Gastrocnemius medialis (tissue), 4 donors: ENCODE results near the gene DBN1. TPM values are rescaled to one million over a fixed set of nuclear protein-coding genes. Genes with fewer than 3 reads are reported as not detected.

Experiments used
- ATAC-seq, 2 donors: fragments of 150-250 bp; one replicate each; pipeline ENCODE4 v1.9.1; 2016
- DNase-seq, 2 donors: peaks; one replicate each; pipeline ENCODE4 v3.0.0-alpha.2; 2019
- H3K27ac ChIP-seq, 4 donors: fragments of 200-600 bp; sonication (generic); 1 replicate in 1 of 4; 2 replicates in 3 of 4; pipeline ENCODE4 v1.5.1; 2016 to 2018; ENCODE audit warnings: mild to moderate bottlenecking in 2 of 4, moderate library complexity in 1 of 4
- H3K27me3 ChIP-seq, 3 donors: fragments of 200-600 bp; sonication (generic) in 2 of 3; 1 replicate in 1 of 3; 2 replicates in 2 of 3; pipeline versions ENCODE4 v1.5.1 to v1.6.0; 2016 to 2019; ENCODE audit warnings: mild to moderate bottlenecking in 1 of 3, moderate library complexity in 1 of 3
- H3K36me3 ChIP-seq, 2 donors: fragments of 200-600 bp; sonication (generic) in 1 of 2; one replicate each; pipeline ENCODE4 v1.5.1; 2017 to 2018
- H3K4me1 ChIP-seq, 2 donors: fragments of 200-600 bp; sonication (generic) in 1 of 2; one replicate each; pipeline ENCODE4 v1.5.1; 2016 to 2017; ENCODE audit warnings: mild to moderate bottlenecking in 2 of 2
- H3K4me3 ChIP-seq, 4 donors: fragments of 200-600 bp; sonication (generic) in 3 of 4; 1 replicate in 1 of 4; 2 replicates in 3 of 4; pipeline ENCODE4 v1.5.1; 2016 to 2019; ENCODE audit warnings: mild to moderate bottlenecking in 2 of 4
- H3K9me3 ChIP-seq, 3 donors: fragments of 200-600 bp; sonication (generic) in 2 of 3; 1 replicate in 1 of 3; 2 replicates in 2 of 3; pipeline ENCODE4 v1.5.1; 2016 to 2019
- CTCF ChIP-seq, 5 experiments: fragments of 450-650 bp in 3 of 5; fragments of 200-600 bp in 2 of 5; sonication (generic) in 2 of 5; IDR thresholded peaks in 4 of 5; conservative IDR thresholded peaks in 1 of 5; 1 replicate in 4 of 5; 2 replicates in 1 of 5; pipeline ENCODE4 v1.5.1; 2016 to 2019; ENCODE audit warnings: antibody characterized with exemption in 5 of 5, mild to moderate bottlenecking in 3 of 5, moderate library complexity in 3 of 5
- POLR2A ChIP-seq, 2 donors: fragments of 450-650 bp; IDR thresholded peaks; one replicate each; pipeline ENCODE4 v1.6.1; 2017; ENCODE audit warnings: antibody characterized with exemption in 2 of 2, mild to moderate bottlenecking in 2 of 2, moderate library complexity in 2 of 2
- in situ Hi-C, 4 donors: fragments of 200-750 bp; cut with MboI; loops; one replicate each; pipeline versions ENCODE4 v1.15.0 to v1.8.0; 2017; ENCODE audit warnings: low sequenced_read_pairs in 4 of 4
- intact Hi-C: fragments of 100-400 bp; cut with DNase I; formaldehyde crosslinking; loops from one replicate; pipeline ENCODE4 v1.15.1; 2023; ENCODE audit warnings: low total_unique reads
- total RNA-seq, 4 donors: library from RNA; depleted of rRNA; stranded (reverse); fragments of >200 nt; gene quantifications; one replicate each; pipeline versions ENCODE4 v1.1.0 to v1.2.3, GENCODE V29; 2016

DBN1 gene
- total RNA-seq, 4 donors from 2014 or later, result 16.3 to 27.5 (median 23.2) TPM

DNA sequence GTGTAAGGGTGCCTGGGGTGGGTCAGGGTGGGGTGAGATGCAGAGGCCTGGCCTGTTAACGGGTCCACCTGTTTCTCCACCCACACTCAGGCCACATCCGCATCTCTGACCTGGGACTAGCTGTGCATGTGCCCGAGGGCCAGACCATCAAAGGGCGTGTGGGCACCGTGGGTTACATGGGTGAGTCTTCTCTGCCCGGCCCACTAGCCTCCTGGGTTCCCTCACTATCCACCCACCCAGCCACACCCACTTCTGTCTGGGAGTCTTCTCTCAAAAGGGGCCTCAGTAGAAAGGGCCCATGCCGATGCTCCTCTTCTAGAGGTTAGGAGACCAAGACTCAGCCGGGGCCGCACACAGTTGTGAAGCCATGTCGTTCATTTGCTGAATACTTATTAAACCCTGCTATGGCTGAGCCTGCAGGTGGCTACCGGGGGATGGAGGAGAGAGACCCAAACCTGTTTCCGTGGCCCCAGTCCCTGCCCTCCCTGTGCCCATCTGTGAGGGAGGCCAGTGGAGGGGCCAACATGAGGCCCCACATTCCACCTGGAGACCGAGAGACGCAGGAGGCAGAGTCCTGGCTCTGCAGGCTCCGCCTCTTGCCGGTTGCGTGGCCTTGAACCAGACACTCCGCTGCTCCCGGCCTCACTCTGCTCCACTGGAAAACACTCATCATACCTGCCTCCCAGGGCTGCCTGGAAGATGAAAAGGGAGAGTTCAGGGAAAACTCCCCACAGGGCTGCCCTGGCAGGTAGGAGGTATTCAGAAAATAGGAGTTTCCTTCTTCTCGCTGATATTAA lies 38.3 kb downstream of the DBN1 start:
- no peak for DNase-seq
- in situ Hi-C loops (no loop called here), intact Hi-C loops (no loop called here)
- no peak overlapping the region for H3K27ac ChIP-seq
- H3K4me3 ChIP-seq, result no peak overlapping the region
- H3K36me3 ChIP-seq, result peaks cover 0 to 50% of the 10 kb centered on the region in 2 donors
- peaks cover 10 to 21% of the 10 kb centered on the region in 2 donors for H3K4me1 ChIP-seq
- H3K9me3 ChIP-seq, result no peaks in the 10 kb centered on the region
- no peak for TF ChIP-seq CTCF (IDR thresholded peaks at IDR 0.05 in 4 of 5, conservative IDR thresholded peaks at IDR 0.05 in 1 of 5)
- no peaks in the 10 kb centered on the region for H3K27me3 ChIP-seq
- no peak for ATAC-seq

GRCh38 chr5:177434437-177434836 lies 39.0 kb downstream of the DBN1 start:
- H3K27ac ChIP-seq, result no peak overlapping the region
- peaks cover 14 to 21% of the 10 kb centered on the region in 2 donors for H3K4me1 ChIP-seq
- in situ Hi-C loops (no loop called here), intact Hi-C loops (no loop called here)
- H3K9me3 ChIP-seq, result no peaks in the 10 kb centered on the region
- ATAC-seq (no peak), DNase-seq (no peak)
- H3K36me3 ChIP-seq, result peaks cover 0 to 50% of the 10 kb centered on the region in 2 donors
- H3K4me3 ChIP-seq, result no peak overlapping the region
- TF ChIP-seq POLR2A (IDR thresholded peaks at IDR 0.05), result no peak
- TF ChIP-seq CTCF (IDR thresholded peaks at IDR 0.05 in 4 of 5, conservative IDR thresholded peaks at IDR 0.05 in 1 of 5), result no peak
- H3K27me3 ChIP-seq, result no peaks in the 10 kb centered on the region

DNA sequence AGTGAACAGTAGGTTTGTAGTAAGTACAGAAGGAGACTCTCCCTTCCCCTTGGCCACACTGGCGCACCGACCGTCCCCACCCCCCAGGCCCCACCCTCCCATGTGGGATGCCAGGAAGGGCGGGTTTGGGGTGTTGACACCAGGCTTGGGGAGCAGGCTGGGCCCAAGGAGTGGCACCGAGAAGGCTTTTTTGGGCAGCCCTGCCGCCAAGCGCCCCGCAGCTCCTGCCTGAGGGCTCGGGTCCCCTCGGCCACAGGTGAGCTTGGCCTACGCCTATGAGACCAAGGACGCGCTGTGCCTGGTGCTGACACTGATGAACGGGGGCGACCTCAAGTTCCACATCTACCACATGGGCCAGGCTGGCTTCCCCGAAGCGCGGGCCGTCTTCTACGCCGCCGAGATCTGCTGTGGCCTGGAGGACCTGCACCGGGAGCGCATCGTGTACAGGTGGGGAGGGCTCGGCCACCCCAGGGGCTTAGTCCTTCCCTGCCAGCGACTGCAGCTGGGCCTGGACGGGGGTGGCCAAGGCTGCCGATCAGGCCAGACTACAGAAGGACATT lies 39.7 kb downstream of the DBN1 start:
- Histone ChIP-seq H3K4me3 (no peak overlapping the region), H3K27ac (no peak overlapping the region), H3K4me1 (peaks cover 14 to 21% of the 10 kb centered on the region in 2 donors), H3K36me3 (peaks cover 0 to 50% of the 10 kb centered on the region in 2 donors), H3K27me3 (no peaks in the 10 kb centered on the region), H3K9me3 (no peaks in the 10 kb centered on the region)
- intact Hi-C loops, result no loop called here
- no peak for DNase-seq
- TF ChIP-seq POLR2A (IDR thresholded peaks at IDR 0.05) (no peak), CTCF (IDR thresholded peaks at IDR 0.05 in 4 of 5, conservative IDR thresholded peaks at IDR 0.05 in 1 of 5) (no peak)
- ATAC-seq, result no peak
- in situ Hi-C loops, result no loop called here

- no peaks in the 10 kb centered on the region for H3K9me3 ChIP-seq
- in situ Hi-C loops, result no loop called here
- DNase-seq, result no peak
- no peaks in the 10 kb centered on the region for H3K27me3 ChIP-seq
- H3K27ac ChIP-seq, result no peak overlapping the region
- no peak overlapping the region for H3K4me3 ChIP-seq
- intact Hi-C loops, result no loop called here
- no peak for TF ChIP-seq CTCF (IDR thresholded peaks at IDR 0.05 in 4 of 5, conservative IDR thresholded peaks at IDR 0.05 in 1 of 5)
- no peak for TF ChIP-seq POLR2A (IDR thresholded peaks at IDR 0.05)
- no peak for ATAC-seq
- peaks cover 20 to 28% of the 10 kb centered on the region in 2 donors for H3K4me1 ChIP-seq
- peaks cover 0 to 49% of the 10 kb centered on the region in 2 donors for H3K36me3 ChIP-seq
Measured at GRCh38 chr5:177432839-177433657, 40.4 kb downstream of the DBN1 start.
